GM12878 (cell line): Measurements from ENCODE around the gene FBXW8. TPM values are rescaled to one million over a fixed set of nuclear protein-coding genes. Genes with fewer than 3 reads are reported as not detected.

ENCODE experiments used
- ATAC-seq: fragments of 200-7000 bp; cut with Tn5 transposase; 3 replicates; pipeline ENCODE4 v1.9.1; 2020; ENCODE audit warnings: mild to moderate bottlenecking, moderate library complexity
- BruUV-seq: library from RNA; stranded (reverse); fragments of 400-500 nt; replicated peaks from 2 replicates; lab custom pipeline; 2021; lab: Mats Ljungman, UMichigan
- CTCF ChIA-PET: fragments of 300-600 bp; sonication (Branson Sonifier 250); formaldehyde crosslinking; extraction: SDS; loops from one replicate; lab custom pipeline; 2021; ENCODE audit warnings: inconsistent platforms; lab: Yijun Ruan, JAX
- POLR2A ChIA-PET: fragments of 350-600 bp; formaldehyde crosslinking; extraction: SDS; loops from one replicate; lab custom pipeline; 2021; ENCODE audit warnings: inconsistent platforms; lab: Charles Lee
- RAD21 ChIA-PET: fragments of 300-600 bp; sonication (Branson Sonifier 250); formaldehyde crosslinking; loops from one replicate; lab custom pipeline; 2023; ENCODE audit warnings: antibody characterized with exemption; ENCODE audit not compliant: unreplicated experiment; lab: Charles Lee
- SMC1A ChIA-PET: fragments of 300-600 bp; sonication (Branson Sonifier 250); formaldehyde crosslinking; loops from one replicate; lab custom pipeline; 2023; ENCODE audit not compliant: unreplicated experiment, uncharacterized antibody; lab: Charles Lee
- DNase-seq: peaks from one replicate; pipeline ENCODE4 v3.0.0-alpha.2; 2011; ENCODE audit warnings: low read depth, low spot score
- FAIRE-seq: peaks from 3 replicates; lab custom pipeline; 2011; peaks lifted over from hg19 to GRCh38; lab: Jason Lieb, UNC
- H2AFZ ChIP-seq: 2 replicates; pipeline ENCODE4 v1.6.0; 2011; ENCODE audit warnings: low read depth, low read length, control low read depth; ENCODE audit not compliant: control insufficient read depth
- H3K27ac ChIP-seq: 2 replicates; pipeline ENCODE4 v1.5.1; 2011; ENCODE audit warnings: control low read depth; ENCODE audit not compliant: control insufficient read depth, insufficient read depth
- H3K27me3 ChIP-seq, 2 experiments: replicated peaks in 1 of 2; 2 replicates each; pipeline versions ENCODE4 v1.6.0 to v1.6.1; 2011; ENCODE audit warnings: low read length in 1 of 2; ENCODE audit not compliant: control insufficient read depth in 2 of 2, insufficient read depth in 2 of 2
- H3K36me3 ChIP-seq, 2 experiments: 2 replicates each; pipeline ENCODE4 v1.5.1; 2011; ENCODE audit warnings: low read length in 1 of 2; ENCODE audit not compliant: control insufficient read depth in 2 of 2, insufficient read depth in 2 of 2
- H3K4me1 ChIP-seq: 2 replicates; pipeline ENCODE4 v1.6.1; 2011; ENCODE audit warnings: mild to moderate bottlenecking, low read length, moderate library complexity, mixed read lengths; ENCODE audit not compliant: control insufficient read depth, insufficient read depth
- H3K4me2 ChIP-seq: 2 replicates; pipeline ENCODE4 v1.6.0; 2011; ENCODE audit warnings: control low read depth; ENCODE audit not compliant: control insufficient read depth, insufficient read depth
- H3K4me3 ChIP-seq: fragments of 200-600 bp; sonication (generic); 2 replicates; pipeline ENCODE4 v1.5.1; 2016
- H3K79me2 ChIP-seq: 2 replicates; pipeline ENCODE4 v1.6.0; 2011; ENCODE audit warnings: low read length; ENCODE audit not compliant: control insufficient read depth, insufficient read depth
- H3K9ac ChIP-seq: 2 replicates; pipeline ENCODE4 v1.8.0; 2011; ENCODE audit warnings: low read length, control low read depth, mixed read lengths; ENCODE audit not compliant: control insufficient read depth, insufficient read depth
- H3K9me3 ChIP-seq: replicated peaks from 3 replicates; pipeline ENCODE4 v1.5.1; 2011; ENCODE audit warnings: mild to moderate bottlenecking, low read length; ENCODE audit not compliant: control insufficient read depth, insufficient read depth
- H4K20me1 ChIP-seq: 2 replicates; pipeline ENCODE4 v1.6.0; 2011; ENCODE audit not compliant: control insufficient read depth, insufficient read depth
- BACH1 ChIP-seq: fragments of 450-650 bp; IDR thresholded peaks from 2 replicates; pipeline ENCODE4 v1.6.1; 2017; ENCODE audit warnings: mild to moderate bottlenecking, borderline replicate concordance
- BCL11A ChIP-seq: IDR thresholded peaks from 2 replicates; pipeline ENCODE4 v1.6.1; 2011; ENCODE audit warnings: low read depth, low read length
- CBX3 ChIP-seq: fragments of 200-600 bp; sonication (generic); IDR thresholded peaks from 2 replicates; pipeline ENCODE4 v1.6.1; 2016; ENCODE audit warnings: low read depth, borderline replicate concordance
- DPF2 ChIP-seq: fragments of 450-650 bp; IDR thresholded peaks from 2 replicates; pipeline ENCODE4 v1.6.1; 2017; ENCODE audit warnings: mild to moderate bottlenecking
- HCFC1 ChIP-seq: fragments of 150-350 bp; IDR thresholded peaks from 2 replicates; pipeline ENCODE4 v1.6.1; 2014; ENCODE audit warnings: low read length
- MEF2A ChIP-seq: IDR thresholded peaks from 2 replicates; pipeline ENCODE4 v1.6.1; 2011; ENCODE audit warnings: low read depth, mild to moderate bottlenecking, low read length, moderate library complexity; ENCODE audit not compliant: insufficient read depth
- MTA3 ChIP-seq: IDR thresholded peaks from 2 replicates; pipeline ENCODE4 v1.6.1; 2012; ENCODE audit warnings: low read length, inconsistent platforms, borderline replicate concordance
- NFXL1 ChIP-seq: fragments of 450-650 bp; IDR thresholded peaks from 2 replicates; pipeline ENCODE4 v1.6.1; 2017; ENCODE audit warnings: antibody characterized with exemption, mild to moderate bottlenecking, borderline replicate concordance
- PML ChIP-seq: IDR thresholded peaks from 2 replicates; pipeline ENCODE4 v1.6.1; 2012; ENCODE audit warnings: low read length, inconsistent platforms
- RAD21 ChIP-seq: IDR thresholded peaks from 2 replicates; pipeline ENCODE4 v1.6.1; 2011; ENCODE audit warnings: mild to moderate bottlenecking, low read depth, low read length, moderate library complexity; ENCODE audit not compliant: insufficient read depth
- SMC3 ChIP-seq: IDR thresholded peaks from 2 replicates; pipeline ENCODE4 v1.6.1; 2011; ENCODE audit warnings: low read length, improper control_type of control experiment, borderline replicate concordance
- ZNF24 ChIP-seq: fragments of 450-650 bp; IDR thresholded peaks from 2 replicates; pipeline ENCODE4 v1.6.1; 2017; ENCODE audit warnings: antibody characterized with exemption, mild to moderate bottlenecking
- ZZZ3 ChIP-seq: IDR thresholded peaks from 2 replicates; pipeline ENCODE4 v1.6.1; 2011; ENCODE audit warnings: low read depth; ENCODE audit not compliant: control insufficient read depth, insufficient read length
- WGBS: methylation state at CpG from one replicate; pipeline ENCODE4 v1.1.6; 2016; ENCODE audit warnings: low lambda C conversion rate; ENCODE audit not compliant: insufficient replicate concordance, insufficient coverage; ENCODE audit errors: missing lambda C conversion rate; 5-methylcytosine and 5-hydroxymethylcytosine counted together
- in situ Hi-C: fragments of 300-500 bp; cut with MboI; formaldehyde crosslinking; loops from 9 replicates; pipeline ENCODE4 v1.14.3; 2018; ENCODE audit warnings: mixed read lengths
- intact Hi-C: fragments of 100-400 bp; cut with micrococcal nuclease; formaldehyde crosslinking; loops from one replicate; pipeline ENCODE4 v1.14.2; 2022; ENCODE audit not compliant: unreplicated experiment
- polyA plus RNA-seq, 11 experiments: library from polyadenylated mRNA; depleted of rRNA in 4 of 11; unstranded in 6 of 11; stranded (reverse) in 5 of 11; fragments of >200 nt; fragmentation: Nextera tagmentation in 4 of 11; fragmentation: Illumina TruSeq in 1 of 11; extraction: Ambion mirVana in 4 of 11; extraction: Trizol in 1 of 11; gene quantifications; 1 replicate in 1 of 11; 2 replicates in 10 of 11; pipeline versions ENCODE4 v1.2.1 to v1.2.3, GENCODE V29; 2011 to 2016; ENCODE audit warnings: inconsistent platforms in 2 of 11, missing spikeins in 2 of 11, low read depth in 1 of 11
- total RNA-seq, 4 experiments: library from RNA; depleted of rRNA in 3 of 4; stranded (reverse); fragments of >200 nt in 3 of 4; fragmentation: Illumina TruSeq in 1 of 4; extraction: Trizol in 1 of 4; gene quantifications; 2 replicates each; pipeline versions ENCODE4 v1.2.1 to v1.2.3, GENCODE V29; 2013 to 2021
- TF ChIP-seq, protein P1 (sequence below): fragments of 450-650 bp; IDR thresholded peaks from 2 replicates; pipeline ENCODE4 v1.6.1; 2018; ENCODE audit warnings: borderline replicate concordance, mild to moderate bottlenecking; ENCODE audit not compliant: partially characterized antibody
- TF ChIP-seq, protein P2 (sequence below): fragments of 450-650 bp; IDR thresholded peaks from 2 replicates; pipeline ENCODE4 v1.6.1; 2017; ENCODE audit warnings: mild to moderate bottlenecking
- TF ChIP-seq, protein P3 (sequence below): IDR thresholded peaks from 2 replicates; pipeline ENCODE4 v1.6.1; 2012; ENCODE audit warnings: low read length, inconsistent platforms
- TF ChIP-seq, protein P4 (sequence below): fragments of 450-650 bp; IDR thresholded peaks from 2 replicates; pipeline ENCODE4 v1.6.1; 2017; ENCODE audit warnings: mild to moderate bottlenecking, low read depth, inconsistent platforms; ENCODE audit not compliant: poor library complexity, severe bottlenecking

Gene FBXW8
- total and polyA plus RNA-seq, 10 of the 15 experiments (the other 5 are each of a cell fraction or from before 2014, with no cell fraction given): 0.49 to 7.5 (median 4.4) TPM

DNA sequence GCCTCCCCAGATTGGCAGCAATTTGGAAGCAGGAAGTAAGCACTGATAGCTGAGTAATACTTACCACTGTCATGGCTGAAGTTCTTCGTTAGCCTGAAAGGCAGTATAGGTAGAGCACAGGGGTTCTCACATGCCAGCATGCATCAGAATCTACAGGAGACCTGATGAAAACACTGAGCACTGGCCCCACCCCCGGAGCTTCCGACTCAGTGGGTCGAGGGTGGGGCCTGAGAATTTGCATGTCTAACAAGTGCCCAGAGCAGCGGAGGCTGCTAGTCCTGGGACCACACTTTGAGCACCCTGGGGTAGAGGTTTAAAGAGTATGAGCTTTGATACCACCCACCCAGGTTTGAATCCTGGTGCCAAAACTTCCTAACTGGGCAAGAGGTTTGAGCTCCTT, 89.6 kb downstream of the FBXW8 start:
- Histone ChIP-seq H3K9me3 (no peaks in the 10 kb centered on the region), H3K79me2 (no peaks in the 10 kb centered on the region), H3K4me2 (no peak overlapping the region), H3K27ac (no peak overlapping the region), H3K4me1 (no peaks in the 10 kb centered on the region), H4K20me1 (no peaks in the 10 kb centered on the region), H3K27me3 (no peaks in the 10 kb centered on the region), H3K4me3 (no peak overlapping the region), H2AFZ (0 out of 2 replicates have a peak overlapping the region, but pooled peaks have one; percentile 9), H3K36me3 (no peaks in the 10 kb centered on the region), H3K9ac (no peak overlapping the region)
- TF ChIP-seq SMC3 (no peak), DPF2 (no peak), RAD21 (no peak), ZNF24 (no peak), PML (no peak), MEF2A (no peak), BCL11A (no peak), NFXL1 (no peak), ZZZ3 (no peak), BACH1 (no peak), CBX3 (no peak), MTA3 (no peak), HCFC1 (no peak)
- TF ChIP-seq, protein P1, sequence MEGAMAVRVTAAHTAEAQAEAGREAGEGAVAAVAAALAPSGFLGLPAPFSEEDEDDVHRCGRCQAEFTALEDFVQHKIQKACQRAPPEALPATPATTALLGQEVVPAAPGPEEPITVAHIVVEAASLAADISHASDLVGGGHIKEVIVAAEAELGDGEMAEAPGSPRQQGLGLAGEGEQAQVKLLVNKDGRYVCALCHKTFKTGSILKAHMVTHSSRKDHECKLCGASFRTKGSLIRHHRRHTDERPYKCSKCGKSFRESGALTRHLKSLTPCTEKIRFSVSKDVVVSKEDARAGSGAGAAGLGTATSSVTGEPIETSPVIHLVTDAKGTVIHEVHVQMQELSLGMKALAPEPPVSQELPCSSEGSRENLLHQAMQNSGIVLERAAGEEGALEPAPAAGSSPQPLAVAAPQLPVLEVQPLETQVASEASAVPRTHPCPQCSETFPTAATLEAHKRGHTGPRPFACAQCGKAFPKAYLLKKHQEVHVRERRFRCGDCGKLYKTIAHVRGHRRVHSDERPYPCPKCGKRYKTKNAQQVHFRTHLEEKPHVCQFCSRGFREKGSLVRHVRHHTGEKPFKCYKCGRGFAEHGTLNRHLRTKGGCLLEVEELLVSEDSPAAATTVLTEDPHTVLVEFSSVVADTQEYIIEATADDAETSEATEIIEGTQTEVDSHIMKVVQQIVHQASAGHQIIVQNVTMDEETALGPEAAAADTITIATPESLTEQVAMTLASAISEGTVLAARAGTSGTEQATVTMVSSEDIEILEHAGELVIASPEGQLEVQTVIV: no peak
- TF ChIP-seq, protein P2, sequence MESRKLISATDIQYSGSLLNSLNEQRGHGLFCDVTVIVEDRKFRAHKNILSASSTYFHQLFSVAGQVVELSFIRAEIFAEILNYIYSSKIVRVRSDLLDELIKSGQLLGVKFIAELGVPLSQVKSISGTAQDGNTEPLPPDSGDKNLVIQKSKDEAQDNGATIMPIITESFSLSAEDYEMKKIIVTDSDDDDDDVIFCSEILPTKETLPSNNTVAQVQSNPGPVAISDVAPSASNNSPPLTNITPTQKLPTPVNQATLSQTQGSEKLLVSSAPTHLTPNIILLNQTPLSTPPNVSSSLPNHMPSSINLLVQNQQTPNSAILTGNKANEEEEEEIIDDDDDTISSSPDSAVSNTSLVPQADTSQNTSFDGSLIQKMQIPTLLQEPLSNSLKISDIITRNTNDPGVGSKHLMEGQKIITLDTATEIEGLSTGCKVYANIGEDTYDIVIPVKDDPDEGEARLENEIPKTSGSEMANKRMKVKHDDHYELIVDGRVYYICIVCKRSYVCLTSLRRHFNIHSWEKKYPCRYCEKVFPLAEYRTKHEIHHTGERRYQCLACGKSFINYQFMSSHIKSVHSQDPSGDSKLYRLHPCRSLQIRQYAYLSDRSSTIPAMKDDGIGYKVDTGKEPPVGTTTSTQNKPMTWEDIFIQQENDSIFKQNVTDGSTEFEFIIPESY: no peak
- TF ChIP-seq, protein P3, sequence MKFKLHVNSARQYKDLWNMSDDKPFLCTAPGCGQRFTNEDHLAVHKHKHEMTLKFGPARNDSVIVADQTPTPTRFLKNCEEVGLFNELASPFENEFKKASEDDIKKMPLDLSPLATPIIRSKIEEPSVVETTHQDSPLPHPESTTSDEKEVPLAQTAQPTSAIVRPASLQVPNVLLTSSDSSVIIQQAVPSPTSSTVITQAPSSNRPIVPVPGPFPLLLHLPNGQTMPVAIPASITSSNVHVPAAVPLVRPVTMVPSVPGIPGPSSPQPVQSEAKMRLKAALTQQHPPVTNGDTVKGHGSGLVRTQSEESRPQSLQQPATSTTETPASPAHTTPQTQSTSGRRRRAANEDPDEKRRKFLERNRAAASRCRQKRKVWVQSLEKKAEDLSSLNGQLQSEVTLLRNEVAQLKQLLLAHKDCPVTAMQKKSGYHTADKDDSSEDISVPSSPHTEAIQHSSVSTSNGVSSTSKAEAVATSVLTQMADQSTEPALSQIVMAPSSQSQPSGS: no peak
- TF ChIP-seq, protein P4, sequence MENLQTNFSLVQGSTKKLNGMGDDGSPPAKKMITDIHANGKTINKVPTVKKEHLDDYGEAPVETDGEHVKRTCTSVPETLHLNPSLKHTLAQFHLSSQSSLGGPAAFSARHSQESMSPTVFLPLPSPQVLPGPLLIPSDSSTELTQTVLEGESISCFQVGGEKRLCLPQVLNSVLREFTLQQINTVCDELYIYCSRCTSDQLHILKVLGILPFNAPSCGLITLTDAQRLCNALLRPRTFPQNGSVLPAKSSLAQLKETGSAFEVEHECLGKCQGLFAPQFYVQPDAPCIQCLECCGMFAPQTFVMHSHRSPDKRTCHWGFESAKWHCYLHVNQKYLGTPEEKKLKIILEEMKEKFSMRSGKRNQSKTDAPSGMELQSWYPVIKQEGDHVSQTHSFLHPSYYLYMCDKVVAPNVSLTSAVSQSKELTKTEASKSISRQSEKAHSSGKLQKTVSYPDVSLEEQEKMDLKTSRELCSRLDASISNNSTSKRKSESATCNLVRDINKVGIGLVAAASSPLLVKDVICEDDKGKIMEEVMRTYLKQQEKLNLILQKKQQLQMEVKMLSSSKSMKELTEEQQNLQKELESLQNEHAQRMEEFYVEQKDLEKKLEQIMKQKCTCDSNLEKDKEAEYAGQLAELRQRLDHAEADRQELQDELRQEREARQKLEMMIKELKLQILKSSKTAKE: no peak
- DNase-seq (no peak), ATAC-seq (peak; percentile 39; the same call in 2 of the 3 replicates), FAIRE-seq (no peak)
- CTCF ChIA-PET: interaction anchor here (1.0 to 1.5 kb wide), 3 partner anchors 10 to 242 kb away, joined by 3 read pairs; no protein-coding TSS in a partner anchor
- RAD21 ChIA-PET: interaction anchor here (1.1 kb wide), 1 partner anchor 120 kb away, joined by 3 read pairs; no protein-coding TSS in a partner anchor
- POLR2A ChIA-PET: no interaction called here
- SMC1A ChIA-PET: interaction anchor here (1.1 to 1.4 kb wide), 3 partner anchors 8 to 297 kb away, joined by 3 to 6 read pairs (median 4); no protein-coding TSS in a partner anchor
- BruUV-seq: no TSS peak
- intact Hi-C loops (no loop called here), in situ Hi-C loops (no loop called here)
- WGBS: 33% methylated on average over 4 of the region's 5 CpGs
